Breast epithelium (tissue), 4 donors: Measurements from ENCODE around the gene NUDT14. TPM values are rescaled to one million over a fixed set of nuclear protein-coding genes. Genes with fewer than 3 reads are reported as not detected.

ENCODE experiments used
- DNase-seq, 2 donors: peaks; one replicate each; pipeline ENCODE4 v3.0.0-alpha.2; 2019; ENCODE audit warnings: low spot score in 2 of 2
- H3K27ac ChIP-seq, 2 donors: fragments of 200-600 bp; sonication (generic) in 1 of 2; one replicate each; pipeline ENCODE4 v1.5.1; 2016 to 2019; ENCODE audit warnings: mild to moderate bottlenecking in 1 of 2
- H3K27me3 ChIP-seq, 2 donors: fragments of 200-600 bp; sonication (generic) in 1 of 2; one replicate each; pipeline versions ENCODE4 v1.5.1 to v1.6.0; 2017 to 2019; ENCODE audit warnings: control low read depth in 1 of 2, mild to moderate bottlenecking in 1 of 2
- H3K36me3 ChIP-seq: fragments of 200-600 bp; one replicate; pipeline ENCODE4 v1.5.1; 2019
- H3K4me1 ChIP-seq, 2 donors: fragments of 200-600 bp; sonication (generic); one replicate each; pipeline ENCODE4 v1.5.1; 2016 to 2019; ENCODE audit warnings: control low read depth in 1 of 2
- H3K4me3 ChIP-seq, 3 donors: fragments of 200-600 bp; sonication (generic); 1 replicate in 2 of 3; 2 replicates in 1 of 3; pipeline ENCODE4 v1.5.1; 2016 to 2019; ENCODE audit warnings: mild to moderate bottlenecking in 3 of 3, moderate library complexity in 2 of 3
- H3K9me3 ChIP-seq, 2 donors: fragments of 200-600 bp; sonication (generic) in 1 of 2; one replicate each; pipeline ENCODE4 v1.5.1; 2016 to 2019; ENCODE audit warnings: control low read depth in 1 of 2
- CTCF ChIP-seq, 3 donors: fragments of 450-650 bp; IDR thresholded peaks; one replicate each; pipeline ENCODE4 v1.5.1; 2016 to 2017; ENCODE audit warnings: antibody characterized with exemption in 3 of 3, mild to moderate bottlenecking in 3 of 3, moderate library complexity in 3 of 3
- POLR2A ChIP-seq: fragments of 450-650 bp; IDR thresholded peaks from one replicate; pipeline ENCODE4 v1.6.1; 2016; ENCODE audit warnings: antibody characterized with exemption, mild to moderate bottlenecking, moderate library complexity
- POLR2AphosphoS5 ChIP-seq, 3 donors: sonication (generic); formaldehyde crosslinking; IDR thresholded peaks; one replicate each; pipeline ENCODE4 v1.6.1; 2017; ENCODE audit warnings: antibody characterized with exemption in 3 of 3
- intact Hi-C: fragments of 100-400 bp; cut with DNase I; formaldehyde crosslinking; loops from one replicate; pipeline ENCODE4 v1.15.1; 2023; ENCODE audit warnings: low total_unique reads
- total RNA-seq, 3 donors: library from RNA; depleted of rRNA; stranded (reverse); fragments of >200 nt; gene quantifications; one replicate each; pipeline ENCODE4 v1.1.0, GENCODE V29; 2016

The NUDT14 gene
- total RNA-seq, 3 donors from 2014 or later = 13.6 to 14.9 (median 14.1) TPM

DNA sequence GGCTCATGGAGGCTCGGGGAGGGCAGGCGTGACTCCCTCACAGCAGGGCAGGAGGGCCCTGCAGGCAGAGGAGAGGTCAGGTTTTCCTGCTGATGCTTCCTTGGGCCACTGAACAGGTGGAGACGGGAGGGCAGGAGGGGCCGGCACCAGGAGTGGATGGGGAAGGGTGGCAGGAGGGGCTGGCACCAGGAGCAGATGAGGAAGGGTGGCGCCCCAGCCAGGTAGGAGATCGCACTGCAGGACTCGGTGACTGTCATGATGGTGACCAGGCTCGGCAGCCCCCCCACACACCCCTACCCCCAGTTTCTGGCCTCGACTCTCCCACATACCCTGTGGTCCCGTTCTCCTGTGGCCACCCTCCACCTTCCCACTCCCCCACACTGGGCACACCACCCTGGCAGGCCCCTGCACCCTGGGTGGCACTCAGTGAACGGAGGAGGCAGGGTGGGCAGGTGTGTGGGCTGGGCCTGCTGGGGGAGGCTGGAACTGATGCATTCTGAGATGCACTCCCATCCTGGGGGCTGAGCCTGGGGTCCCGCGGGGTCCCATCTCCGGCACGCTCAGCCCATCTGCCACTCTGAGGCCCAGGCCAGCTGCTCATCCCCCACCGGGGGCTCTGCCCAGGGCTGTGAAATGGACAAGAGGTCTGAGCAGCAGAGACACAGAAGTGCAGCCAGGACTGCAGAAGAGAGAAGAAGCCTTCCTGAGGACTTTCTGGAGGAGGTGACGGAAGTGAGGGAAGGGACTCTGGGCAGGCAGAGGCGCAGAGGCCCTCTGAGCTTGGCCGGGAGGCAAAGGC, 2.8 kb downstream of the NUDT14 start:
- Histone ChIP-seq H3K27ac (no peak overlapping the region), H3K4me3 (no peak overlapping the region), H3K9me3 (no peaks in the 10 kb centered on the region), H3K4me1 (no peaks in the 10 kb centered on the region), H3K27me3 (no peaks in the 10 kb centered on the region), H3K36me3 (no peaks in the 10 kb centered on the region)
- DNase-seq = no peak
- intact Hi-C loops = no loop called here
- TF ChIP-seq POLR2A = no peak
- no peak for TF ChIP-seq CTCF (IDR thresholded peaks at IDR 0.05)
- TF ChIP-seq POLR2AphosphoS5 (IDR thresholded peaks at IDR 0.05) = no peak

DNA sequence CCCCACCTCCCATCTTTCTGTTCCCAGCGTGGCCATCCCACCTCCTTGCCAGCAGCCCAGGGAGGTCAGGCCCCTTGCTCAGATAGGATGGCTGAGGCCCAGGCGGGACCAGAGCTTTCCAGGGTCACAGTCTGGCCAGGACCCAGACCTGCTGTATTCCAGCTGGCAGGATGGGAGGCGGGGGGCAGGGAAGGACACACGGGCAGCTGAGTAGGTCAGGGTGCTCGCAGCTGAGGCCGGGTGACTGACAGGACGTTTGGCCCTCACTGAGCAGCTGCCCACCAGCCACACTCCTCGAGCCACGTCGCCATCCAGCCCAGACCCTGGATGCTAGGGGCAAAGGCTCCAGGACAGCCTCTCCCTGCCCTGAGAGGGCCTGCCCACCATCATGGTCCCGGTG, 4.0 kb downstream of the NUDT14 start:
- intact Hi-C loops = no loop called here
- Histone ChIP-seq H3K4me1 (no peaks in the 10 kb centered on the region), H3K4me3 (no peak overlapping the region), H3K36me3 (no peaks in the 10 kb centered on the region), H3K27ac (no peak overlapping the region), H3K27me3 (no peaks in the 10 kb centered on the region), H3K9me3 (no peaks in the 10 kb centered on the region)
- DNase-seq = no peak
- TF ChIP-seq POLR2A (no peak), CTCF (IDR thresholded peaks at IDR 0.05) (no peak), POLR2AphosphoS5 (IDR thresholded peaks at IDR 0.05) (no peak)

DNA sequence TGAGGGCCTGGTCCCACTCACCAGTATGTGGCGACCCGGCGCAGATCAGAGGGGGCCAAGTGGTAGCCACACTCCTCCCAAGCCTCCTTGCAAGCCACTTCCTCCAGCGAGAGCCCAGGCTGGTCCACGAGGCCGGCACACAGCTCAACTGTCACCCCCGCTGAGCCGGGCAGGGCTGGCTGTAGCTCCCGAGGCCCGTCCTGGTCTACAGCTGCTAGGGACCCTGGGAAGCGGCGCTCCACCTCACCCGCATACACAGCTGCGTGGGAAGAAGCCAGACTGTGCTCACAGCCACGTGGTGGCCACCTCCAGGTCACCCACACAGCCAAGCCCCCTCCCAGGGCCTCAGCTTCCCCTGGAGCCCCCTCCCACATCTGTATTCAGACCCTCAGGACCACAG, 4.6 kb downstream of the NUDT14 start:
- no peak for DNase-seq
- no peaks in the 10 kb centered on the region for H3K36me3 ChIP-seq
- no peaks in the 10 kb centered on the region for H3K9me3 ChIP-seq
- H3K27ac ChIP-seq = no peak overlapping the region
- TF ChIP-seq POLR2AphosphoS5 (IDR thresholded peaks at IDR 0.05) (no peak), CTCF (IDR thresholded peaks at IDR 0.05) (no peak), POLR2A (no peak)
- H3K4me3 ChIP-seq = no peak overlapping the region
- intact Hi-C loops = no loop called here
- H3K4me1 ChIP-seq = no peaks in the 10 kb centered on the region
- no peaks in the 10 kb centered on the region for H3K27me3 ChIP-seq

- Histone ChIP-seq H3K9me3 (no peaks in the 10 kb centered on the region), H3K4me3 (no peak overlapping the region), H3K27me3 (peaks cover 0 to 10% of the 10 kb centered on the region in 2 donors), H3K36me3 (no peaks in the 10 kb centered on the region), H3K4me1 (no peaks in the 10 kb centered on the region), H3K27ac (peak overlapping the region in 1 of 2 donors; percentile 1)
- no peak for DNase-seq
- intact Hi-C loops = no loop called here
- no peak for TF ChIP-seq POLR2AphosphoS5 (IDR thresholded peaks at IDR 0.05)
- TF ChIP-seq POLR2A = no peak
- TF ChIP-seq CTCF (IDR thresholded peaks at IDR 0.05) = no peak
Measured at GRCh38 chr14:105173901-105174894, 6.9 kb downstream of the NUDT14 start.

DNA sequence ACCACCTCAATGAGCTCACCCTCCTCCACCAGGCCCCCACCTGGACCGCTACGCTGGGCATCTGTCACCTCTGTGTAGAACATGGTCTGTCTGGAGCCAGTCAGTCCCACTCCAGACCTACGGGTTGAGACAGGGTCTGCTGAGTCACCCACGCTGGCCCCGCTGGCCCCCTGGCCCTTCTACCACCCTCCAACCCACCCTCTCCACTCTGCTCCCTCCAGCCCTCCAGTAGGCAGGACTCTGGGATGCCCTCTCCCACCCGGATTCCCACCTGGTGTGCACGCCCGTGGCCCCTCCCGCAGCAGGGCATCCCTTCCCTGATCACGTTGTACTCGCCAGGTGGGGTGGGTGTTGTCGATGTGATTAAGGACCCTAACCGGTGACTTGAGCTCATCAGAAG, 8.0 kb downstream of the NUDT14 start:
- intact Hi-C loops = no loop called here
- H3K4me1 ChIP-seq = no peaks in the 10 kb centered on the region
- DNase-seq = no peak
- H3K9me3 ChIP-seq = no peaks in the 10 kb centered on the region
- H3K4me3 ChIP-seq = no peak overlapping the region
- H3K27ac ChIP-seq = no peak overlapping the region
- no peaks in the 10 kb centered on the region for H3K36me3 ChIP-seq
- peaks cover 0 to 10% of the 10 kb centered on the region in 2 donors for H3K27me3 ChIP-seq
- TF ChIP-seq CTCF (IDR thresholded peaks at IDR 0.05) (no peak), POLR2AphosphoS5 (IDR thresholded peaks at IDR 0.05) (no peak), POLR2A (no peak)
